GM21423 (cell line): ENCODE measurements around the gene CAMK2N1.
"Not testable (repeated sequence)": the region's sequence is repeated elsewhere in the genome, so short reads cannot be mapped to it uniquely, and the experiment has no call there.

Source experiments
- ATAC-seq: cut with Tn5 transposase; IDR thresholded peaks from one replicate; pipeline ENCODE4 v1.9.1; 2021; ENCODE audit warnings: mild to moderate bottlenecking, moderate library complexity; ENCODE audit not compliant: unreplicated experiment

Gene CAMK2N1

GRCh38 chr1:20485527-20486456, at the start of gene CAMK2N1:
Gene CAMK2N1, minus strand, starts transcription at chr1:20486210. Its CDS starts 831 bp downstream, at chr1:20485379.
- no peak for ATAC-seq

GRCh38 chr1:20534659-20535417, 48.8 kb upstream of the CAMK2N1 start:
- no peak for ATAC-seq

DNA sequence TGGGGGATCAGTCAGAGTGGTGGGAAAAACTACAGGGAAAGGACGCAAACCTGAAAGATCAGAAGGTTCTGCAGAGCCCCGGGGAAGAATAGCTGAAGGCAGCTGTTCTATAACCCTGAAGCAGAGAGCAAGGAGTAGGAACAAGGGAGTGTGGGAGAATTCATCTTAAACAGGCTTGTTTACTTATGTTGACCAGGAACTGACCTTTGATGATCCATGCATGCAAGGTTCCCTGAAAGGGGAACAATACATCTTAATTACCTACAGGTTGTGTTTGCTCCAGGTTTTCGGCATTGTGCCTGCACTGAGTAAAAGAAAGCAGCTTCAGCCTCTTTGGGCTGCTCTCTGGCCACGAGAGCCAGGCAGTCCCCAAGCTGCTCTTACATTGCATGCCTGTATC, 47.6 kb upstream of the CAMK2N1 start:
- ATAC-seq = no peak

DNA sequence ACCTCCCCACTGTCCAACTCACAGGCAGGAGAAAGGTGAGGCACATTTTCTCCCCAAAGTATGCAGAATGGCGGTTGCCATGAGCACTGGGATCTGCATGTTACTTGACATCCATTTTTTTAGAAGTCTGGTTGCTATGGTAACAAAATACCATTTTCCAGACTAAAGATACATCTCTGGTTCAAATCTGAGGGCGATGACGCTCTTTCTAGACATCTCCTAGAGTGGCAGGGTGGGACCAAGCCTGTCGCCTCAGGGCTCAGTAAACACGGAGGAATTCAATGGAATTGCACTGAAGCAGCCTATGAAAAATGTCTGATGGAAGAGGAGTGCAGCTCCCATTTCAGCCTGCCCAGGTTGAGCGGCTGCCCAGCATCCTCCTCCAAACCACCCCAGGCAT, 44.9 kb upstream of the CAMK2N1 start:
- ATAC-seq = no peak

- no peak for ATAC-seq
Measured at GRCh38 chr1:20530306-20530705, 44.3 kb upstream of the CAMK2N1 start.

DNA sequence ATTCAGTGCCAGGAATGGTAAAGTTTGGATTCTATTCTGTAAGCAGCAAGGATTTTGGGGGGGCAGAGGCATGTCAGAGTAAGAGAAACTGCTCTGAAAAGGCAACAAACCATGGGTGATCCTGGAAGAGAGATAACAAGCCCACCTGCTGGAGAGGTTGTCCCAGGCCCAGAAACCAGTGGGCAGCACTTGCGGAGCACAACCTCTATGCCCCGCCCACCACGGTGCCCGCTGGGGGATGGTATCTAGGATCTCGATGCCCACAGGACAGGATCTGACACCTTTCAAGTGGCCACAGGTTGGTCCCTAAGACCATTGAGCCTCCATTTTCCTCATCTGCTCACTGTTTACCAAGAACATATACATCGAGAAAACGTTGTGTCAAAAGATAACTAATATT, 42.2 kb upstream of the CAMK2N1 start:
- ATAC-seq = no peak

GRCh38 chr1:20526267-20526666, 40.3 kb upstream of the CAMK2N1 start:
- ATAC-seq = no peak

DNA sequence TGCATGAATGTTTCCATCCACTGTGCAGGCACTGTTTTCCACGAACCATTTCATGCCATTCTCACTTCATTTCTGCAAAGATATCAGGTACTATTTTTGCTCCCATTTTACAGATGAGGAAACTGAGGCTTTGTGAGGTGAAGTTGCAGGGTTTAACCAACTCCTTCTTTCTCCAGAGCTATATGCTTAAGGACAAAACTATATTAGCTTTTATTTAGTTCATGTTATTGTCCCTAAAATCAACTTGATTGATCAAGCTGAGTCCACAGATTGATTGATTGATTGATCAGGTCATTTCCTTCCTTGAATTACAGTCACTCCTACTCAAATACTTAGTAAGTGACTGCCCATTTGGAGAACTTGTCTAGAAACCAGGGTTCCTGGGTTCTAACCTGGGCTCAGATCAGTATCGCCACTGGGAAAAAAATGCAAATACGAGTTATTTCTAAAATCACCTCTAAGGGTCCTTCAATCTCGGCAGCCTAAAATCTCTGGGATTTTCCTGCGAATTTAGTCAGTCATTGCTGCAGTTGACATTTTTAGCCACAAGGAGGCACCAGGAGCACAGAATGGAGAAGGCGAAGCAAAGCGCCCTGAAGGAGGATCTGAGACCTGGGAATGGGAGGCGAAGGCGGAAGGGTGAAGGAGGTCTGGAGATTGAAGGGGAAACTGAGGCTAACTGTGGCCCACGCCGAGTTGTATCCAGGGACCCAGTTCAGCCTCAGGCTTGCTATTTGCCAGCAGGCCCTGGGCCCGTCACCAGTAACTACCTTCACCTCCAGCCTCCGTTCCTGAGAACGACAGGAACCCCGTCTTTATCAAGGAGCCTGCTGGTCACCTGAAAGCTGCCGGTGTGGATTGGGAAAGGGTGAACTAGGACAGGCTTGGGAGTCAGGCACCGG, 36.2 kb upstream of the CAMK2N1 start:
- no peak for ATAC-seq

- ATAC-seq = not testable (repeated sequence)
Measured at GRCh38 chr1:20519609-20520262, 33.7 kb upstream of the CAMK2N1 start.

DNA sequence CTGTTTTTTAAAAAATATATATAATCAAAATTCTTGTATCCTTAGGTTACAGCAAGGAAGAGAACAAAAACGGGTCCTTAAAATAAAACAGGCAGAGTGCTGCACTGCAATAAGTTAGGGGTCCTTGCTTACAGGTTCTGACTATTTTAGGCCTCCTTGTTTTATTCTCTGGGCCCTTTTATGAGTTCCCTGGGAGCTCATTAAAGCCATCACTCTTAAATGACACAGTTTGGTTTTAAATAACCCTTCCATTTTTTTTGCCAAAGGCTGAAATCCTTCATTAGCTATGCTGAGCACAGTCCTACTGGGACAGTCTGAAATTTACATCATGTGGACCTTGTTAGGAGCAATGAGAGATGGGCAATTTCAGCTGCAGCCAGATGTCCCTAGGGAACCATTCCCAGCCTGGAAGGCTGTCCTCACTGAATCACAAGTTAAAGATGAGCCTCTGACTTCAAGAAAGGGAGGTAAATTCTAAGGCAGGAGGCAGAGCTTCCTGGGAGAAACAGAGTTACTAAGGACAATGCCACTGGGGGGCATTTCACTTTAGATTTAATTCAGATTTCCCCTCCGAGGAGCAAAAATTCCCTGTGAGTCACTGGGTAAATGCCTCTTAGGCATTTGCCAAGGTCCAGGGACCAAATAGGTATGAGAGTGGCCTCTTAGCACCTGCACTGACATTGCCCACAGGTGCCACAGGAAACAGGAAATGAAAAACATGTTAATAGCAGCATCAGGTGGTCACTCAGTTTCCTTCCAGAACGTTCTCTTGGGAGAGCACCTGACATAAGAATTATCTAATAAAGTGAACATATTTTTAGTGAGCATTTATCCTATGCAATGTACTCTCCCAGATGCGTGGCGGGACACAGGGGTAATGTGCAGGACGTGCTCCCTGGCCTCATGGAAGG, 25.8 kb upstream of the CAMK2N1 start:
- no peak for ATAC-seq

- no peak for ATAC-seq
Measured at GRCh38 chr1:20508411-20508771, 22.4 kb upstream of the CAMK2N1 start.

GRCh38 chr1:20507564-20508410, 21.8 kb upstream of the CAMK2N1 start, which contains the start of gene MUL1:
Gene MUL1, minus strand, starts transcription at chr1:20508151. Its CDS starts 127 bp downstream, at chr1:20508024.
- ATAC-seq = peak; percentile 85

DNA sequence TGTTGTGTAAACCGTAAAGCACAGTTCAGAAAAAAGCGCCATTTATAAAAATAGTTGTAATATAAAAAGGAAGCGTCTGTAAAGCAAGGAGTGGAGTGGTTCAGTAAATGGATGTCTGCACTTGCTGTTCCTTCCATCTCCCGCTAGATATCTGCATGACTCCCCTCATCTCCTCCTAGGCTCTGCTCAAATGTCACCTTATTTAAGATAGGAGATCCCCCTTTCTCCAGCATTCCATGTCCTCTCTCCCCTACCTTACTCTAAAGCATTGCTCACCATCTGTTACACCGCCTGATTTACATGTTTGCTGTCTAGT, 21.2 kb upstream of the CAMK2N1 start:
- ATAC-seq = peak; percentile 16

GRCh38 chr1:20505488-20505887, 19.5 kb upstream of the CAMK2N1 start:
- no peak for ATAC-seq

- no peak for ATAC-seq
Measured at GRCh38 chr1:20500716-20501115, 14.7 kb upstream of the CAMK2N1 start.

GRCh38 chr1:20499718-20500117, 13.7 kb upstream of the CAMK2N1 start:
- ATAC-seq = no peak

DNA sequence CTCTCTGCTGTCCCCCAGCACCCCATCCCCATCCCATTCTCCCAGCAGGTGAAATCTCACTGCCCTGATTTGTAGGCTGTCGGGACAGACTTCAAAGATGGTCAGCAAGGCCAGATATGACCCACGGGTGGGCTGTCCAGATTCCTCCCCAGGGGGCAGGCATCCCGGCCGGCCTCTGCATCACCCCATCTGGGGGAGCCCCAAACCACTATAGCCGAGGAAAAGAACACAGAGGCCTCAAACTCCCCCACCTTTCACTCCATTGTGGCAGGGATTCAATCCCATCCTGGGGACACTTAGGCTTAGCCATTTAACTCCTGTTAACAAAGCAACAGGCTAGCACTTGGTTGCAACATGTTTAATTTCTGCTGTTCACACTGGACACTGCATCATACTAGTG, 13.1 kb upstream of the CAMK2N1 start:
- ATAC-seq = no peak

- ATAC-seq = no peak
Measured at GRCh38 chr1:20498116-20498515, 12.1 kb upstream of the CAMK2N1 start.

GRCh38 chr1:20497506-20497905, 11.5 kb upstream of the CAMK2N1 start:
- no peak for ATAC-seq
